ENCODE results near the gene NTNG1. TPM values are rescaled to one million over a fixed set of nuclear protein-coding genes. Genes with fewer than 3 reads are reported as not detected.

The NTNG1 gene
- total RNA-seq, 2 experiments from 2014 or later, result 2.3 to 5.9 TPM

DNA sequence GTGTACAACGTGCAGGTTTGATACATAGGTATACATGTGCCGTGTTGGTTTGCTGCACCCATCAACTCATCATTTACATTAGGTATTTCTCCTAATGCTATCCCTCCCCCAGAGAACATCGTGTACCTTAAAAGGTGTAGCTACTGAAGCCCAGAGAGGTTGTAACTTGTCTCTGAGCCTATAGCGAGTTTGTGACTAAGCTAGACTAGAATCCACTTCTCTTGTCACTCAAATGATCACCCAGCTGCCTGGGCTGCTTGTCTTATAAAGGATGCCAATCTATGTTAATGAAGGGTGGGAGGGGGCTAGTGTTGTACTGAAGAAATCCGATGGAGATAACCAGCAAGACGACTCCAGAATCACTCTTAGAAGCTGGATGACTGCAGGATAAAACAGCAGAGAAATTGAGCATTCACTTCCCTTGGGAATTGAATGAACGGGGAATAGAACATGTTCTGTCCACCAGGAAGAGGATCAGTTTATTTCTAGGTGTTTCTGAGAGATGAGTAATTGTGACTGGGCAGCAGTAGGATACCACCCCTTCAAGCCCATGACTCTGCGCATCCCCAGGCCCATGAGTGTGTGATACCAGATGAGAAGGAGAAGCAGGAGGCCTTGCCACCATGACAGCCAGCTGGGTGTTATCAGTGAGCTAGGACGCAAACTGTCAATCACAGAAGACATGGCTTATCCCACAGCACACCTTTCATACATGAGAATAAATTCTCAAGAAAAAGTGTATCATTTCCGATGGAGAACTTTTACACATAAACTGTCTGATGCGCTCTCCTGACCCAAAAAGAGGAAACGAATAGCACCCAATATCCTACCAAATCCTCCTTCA lies 390.4 kb downstream of the NTNG1 start:
- H2AFZ ChIP-seq (ENCODE audit: low read length), result no peak overlapping the region
- peaks cover under 1% of the 10 kb centered on the region for H3K4me1 ChIP-seq (ENCODE audit: insufficient read depth, low read length, poor library complexity, severe bottlenecking)
- no peak overlapping the region for H3K27ac ChIP-seq (ENCODE audit: low read depth, low read length, poor library complexity, severe bottlenecking)
- BruUV-seq (replicated peaks), result no TSS peak
- H3K4me3 ChIP-seq (ENCODE audit: low read depth, low read length, poor library complexity, severe bottlenecking), result no peak overlapping the region
- no peaks in the 10 kb centered on the region for H3K9me2 ChIP-seq (ENCODE audit: insufficient read depth, low read length)
- no peak overlapping the region for H3K4me2 ChIP-seq (ENCODE audit: low read length)
- DNase-seq (ENCODE audit: low spot score), result no peak
- no peaks in the 10 kb centered on the region for H3K9me3 ChIP-seq (ENCODE audit: low read length)
- H3K79me2 ChIP-seq (ENCODE audit: insufficient read depth, low read depth, low read length), result no peaks in the 10 kb centered on the region
- H3K36me3 ChIP-seq (ENCODE audit: insufficient read depth, low read length), result no peaks in the 10 kb centered on the region
- TF ChIP-seq EZH2phosphoT487 (IDR thresholded peaks at IDR 0.05; ENCODE audit: borderline replicate concordance, low read depth, low read length), result no peak
- TF ChIP-seq, protein P1, sequence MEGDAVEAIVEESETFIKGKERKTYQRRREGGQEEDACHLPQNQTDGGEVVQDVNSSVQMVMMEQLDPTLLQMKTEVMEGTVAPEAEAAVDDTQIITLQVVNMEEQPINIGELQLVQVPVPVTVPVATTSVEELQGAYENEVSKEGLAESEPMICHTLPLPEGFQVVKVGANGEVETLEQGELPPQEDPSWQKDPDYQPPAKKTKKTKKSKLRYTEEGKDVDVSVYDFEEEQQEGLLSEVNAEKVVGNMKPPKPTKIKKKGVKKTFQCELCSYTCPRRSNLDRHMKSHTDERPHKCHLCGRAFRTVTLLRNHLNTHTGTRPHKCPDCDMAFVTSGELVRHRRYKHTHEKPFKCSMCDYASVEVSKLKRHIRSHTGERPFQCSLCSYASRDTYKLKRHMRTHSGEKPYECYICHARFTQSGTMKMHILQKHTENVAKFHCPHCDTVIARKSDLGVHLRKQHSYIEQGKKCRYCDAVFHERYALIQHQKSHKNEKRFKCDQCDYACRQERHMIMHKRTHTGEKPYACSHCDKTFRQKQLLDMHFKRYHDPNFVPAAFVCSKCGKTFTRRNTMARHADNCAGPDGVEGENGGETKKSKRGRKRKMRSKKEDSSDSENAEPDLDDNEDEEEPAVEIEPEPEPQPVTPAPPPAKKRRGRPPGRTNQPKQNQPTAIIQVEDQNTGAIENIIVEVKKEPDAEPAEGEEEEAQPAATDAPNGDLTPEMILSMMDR (conservative IDR thresholded peaks at IDR 0.05; ENCODE audit: low read length), result no peak
- ChIA-PET CTCF (ENCODE audit: unreplicated experiment) (interaction anchor here (1.4 kb wide), 1 partner anchor 217 kb away, joined by 4 read pairs; no protein-coding TSS in a partner anchor), POLR2A (interaction anchor here (0.6 to 2.9 kb wide), 5 partner anchors 75 to 1175 kb away, joined by 3 to 8 read pairs (median 3); no protein-coding TSS in a partner anchor)
- no peaks in the 10 kb centered on the region for H4K20me1 ChIP-seq (ENCODE audit: insufficient read depth, low read length)
- intact Hi-C loops (cut with micrococcal nuclease; ENCODE audit: unreplicated experiment), result no loop called here

DNA sequence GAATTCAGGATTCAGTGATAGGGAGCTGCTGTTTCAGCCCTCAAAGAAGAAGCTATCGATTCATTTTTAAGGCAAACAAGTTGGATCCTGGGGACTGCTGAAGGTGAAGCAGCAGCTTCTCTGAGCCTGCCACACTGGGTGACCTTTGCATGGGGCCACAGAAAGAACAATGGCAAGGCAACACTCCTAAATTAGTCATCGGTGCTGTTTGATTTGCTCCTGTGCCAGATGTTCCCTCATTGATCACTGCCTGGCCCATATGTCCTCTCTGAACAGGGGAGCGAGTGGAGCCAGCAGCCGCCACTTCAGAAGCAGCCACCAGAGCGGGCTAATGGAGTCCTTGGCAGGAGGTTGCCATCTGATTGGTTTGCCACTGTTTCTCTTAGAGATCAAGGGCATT lies 391.5 kb downstream of the NTNG1 start:
- no TSS peak for BruUV-seq (replicated peaks)
- Histone ChIP-seq H3K9me2 (ENCODE audit: insufficient read depth, low read length) (no peaks in the 10 kb centered on the region), H3K4me3 (ENCODE audit: low read depth, low read length, poor library complexity, severe bottlenecking) (no peak overlapping the region), H2AFZ (ENCODE audit: low read length) (no peak overlapping the region), H4K20me1 (ENCODE audit: insufficient read depth, low read length) (no peaks in the 10 kb centered on the region), H3K9me3 (ENCODE audit: low read length) (no peaks in the 10 kb centered on the region), H3K36me3 (ENCODE audit: insufficient read depth, low read length) (no peaks in the 10 kb centered on the region), H3K27ac (ENCODE audit: low read depth, low read length, poor library complexity, severe bottlenecking) (no peak overlapping the region), H3K4me2 (ENCODE audit: low read length) (no peak overlapping the region), H3K79me2 (ENCODE audit: insufficient read depth, low read depth, low read length) (no peaks in the 10 kb centered on the region), H3K4me1 (ENCODE audit: insufficient read depth, low read length, poor library complexity, severe bottlenecking) (peaks cover 7% of the 10 kb centered on the region)
- intact Hi-C loops (cut with micrococcal nuclease; ENCODE audit: unreplicated experiment), result no loop called here
- CTCF ChIA-PET (ENCODE audit: unreplicated experiment), result no interaction called here
- POLR2A ChIA-PET, result interaction anchor here (0.6 to 0.7 kb wide), 2 partner anchors 74 to 92 kb away, joined by 3 to 4 read pairs; no protein-coding TSS in a partner anchor
- TF ChIP-seq, protein P1 (conservative IDR thresholded peaks at IDR 0.05; ENCODE audit: low read length), result no peak
- no peak for TF ChIP-seq EZH2phosphoT487 (IDR thresholded peaks at IDR 0.05; ENCODE audit: borderline replicate concordance, low read depth, low read length)
- no peak for DNase-seq (ENCODE audit: low spot score)

Small RNA genes lying within 50 kb of the gene (small RNA-seq; reads per million reads assigned to genes)
- 0.21 reads per million for gene AC114491.1

Other genes starting within 250 kb of the NTNG1 start
- 41.7 and 42.5 TPM in 2 replicates for gene PRMT6, start 84.4 kb upstream of the NTNG1 start, total RNA-seq (2014; rRNA removed; shearing (Covaris generic))
- 42.9 and 46.9 TPM in 2 replicates for gene PRMT6, start 84.4 kb upstream of the NTNG1 start, total RNA-seq (2022)